NCI-H1417 (cell line): ENCODE data around the gene SOCS1.
"Not testable (repeated sequence)": the region's sequence is repeated elsewhere in the genome, so short reads cannot be mapped to it uniquely, and the experiment has no call there.

ENCODE experiments used
- DNase-seq, 3 experiments: peaks; one replicate each; lab custom pipeline; 2025; lab: John Stamatoyannopoulos, UW

Gene SOCS1

GRCh38 chr16:11255737-11256660 lies at the start of gene SOCS1:
Gene SOCS1, minus strand, starts transcription at chr16:11256204. Its CDS starts 726 bp downstream, at chr16:11255478.
- peak; percentile 81 to 84 (median 83) for DNase-seq

GRCh38 chr16:11303405-11304138 lies 47.6 kb upstream of the SOCS1 start:
- peak in 2 of 3 experiments; percentile 39 to 40 for DNase-seq

- peak; percentile 6 to 73 (median 69) for DNase-seq
Measured at GRCh38 chr16:11302977-11303376, 47.0 kb upstream of the SOCS1 start.

- DNase-seq = no peak
Measured at GRCh38 chr16:11301645-11302501, 45.9 kb upstream of the SOCS1 start.

- DNase-seq = no peak
Measured at GRCh38 chr16:11300560-11300892, 44.5 kb upstream of the SOCS1 start.

GRCh38 chr16:11299865-11300559 lies 44.0 kb upstream of the SOCS1 start:
- DNase-seq = no peak

- DNase-seq = not testable (repeated sequence)
Measured at GRCh38 chr16:11298950-11299547, 43.0 kb upstream of the SOCS1 start.

- no peak for DNase-seq
Measured at GRCh38 chr16:11298143-11298900, 42.3 kb upstream of the SOCS1 start.

GRCh38 chr16:11297492-11298142 lies 41.6 kb upstream of the SOCS1 start:
- DNase-seq = peak; percentile 56 to 80 (median 76)

- DNase-seq = no peak
Measured at GRCh38 chr16:11296706-11297491, 40.9 kb upstream of the SOCS1 start.

- no peak for DNase-seq
Measured at GRCh38 chr16:11296351-11296705, 40.3 kb upstream of the SOCS1 start.

- no peak for DNase-seq
Measured at GRCh38 chr16:11295672-11296071, 39.7 kb upstream of the SOCS1 start.

- no peak for DNase-seq
Measured at GRCh38 chr16:11292076-11292748, 36.2 kb upstream of the SOCS1 start.

- no peak for DNase-seq
Measured at GRCh38 chr16:11291091-11291703, 35.2 kb upstream of the SOCS1 start.

- DNase-seq = no peak
Measured at GRCh38 chr16:11290102-11290893, 34.3 kb upstream of the SOCS1 start.

GRCh38 chr16:11289696-11290095 lies 33.7 kb upstream of the SOCS1 start:
- DNase-seq = not testable (repeated sequence)

GRCh38 chr16:11289202-11289601 lies 33.2 kb upstream of the SOCS1 start:
- no peak for DNase-seq
